Superior temporal gyrus (tissue), 1 donor: ENCODE results near the gene ABCC1.
"Not testable (repeated sequence)": the region's sequence is repeated elsewhere in the genome, so short reads cannot be mapped to it uniquely, and the experiment has no call there.

Experiments
- DNase-seq: peaks from one replicate; pipeline ENCODE4 v3.0.0-alpha.2; 2016; ENCODE audit errors: extremely low spot score

The ABCC1 gene

GRCh38 chr16:16140537-16140936 is 191.1 kb downstream of the ABCC1 start:
- no peak for DNase-seq

GRCh38 chr16:16141141-16141540 is 191.7 kb downstream of the ABCC1 start:
- no peak for DNase-seq

GRCh38 chr16:16141784-16142396 is 192.5 kb downstream of the ABCC1 start:
- DNase-seq, result no peak

GRCh38 chr16:16143038-16143763 is 193.8 kb downstream of the ABCC1 start:
- DNase-seq, result no peak

- no peak for DNase-seq
These were observed 194.5 kb downstream of the ABCC1 start for GRCh38 chr16:16143931-16144330.

GRCh38 chr16:16144416-16144815 is 195.0 kb downstream of the ABCC1 start:
- DNase-seq, result no peak

GRCh38 chr16:16145286-16145685 is 195.9 kb downstream of the ABCC1 start:
- DNase-seq, result no peak

GRCh38 chr16:16146380-16147315 is 197.2 kb downstream of the ABCC1 start:
- no peak for DNase-seq

GRCh38 chr16:16147316-16147999 is 198.0 kb downstream of the ABCC1 start:
- DNase-seq, result no peak

GRCh38 chr16:16148000-16148599 is 198.7 kb downstream of the ABCC1 start:
- DNase-seq, result not testable (repeated sequence)

GRCh38 chr16:16148755-16149154 is 199.3 kb downstream of the ABCC1 start:
- DNase-seq, result no peak

GRCh38 chr16:16149710-16150116 is 200.3 kb downstream of the ABCC1 start:
- no peak for DNase-seq

GRCh38 chr16:16150117-16150877 is 200.9 kb downstream of the ABCC1 start:
- peak; percentile 91 for DNase-seq

- no peak for DNase-seq
These were observed 201.4 kb downstream of the ABCC1 start for GRCh38 chr16:16150878-16151152.

GRCh38 chr16:16151315-16151714 is 201.9 kb downstream of the ABCC1 start:
- no peak for DNase-seq

- DNase-seq, result not testable (repeated sequence)
These were observed 203.6 kb downstream of the ABCC1 start for GRCh38 chr16:16153000-16153399.

GRCh38 chr16:16154281-16154951 is 205.0 kb downstream of the ABCC1 start:
- DNase-seq, result no peak

GRCh38 chr16:16155234-16155633 is 205.8 kb downstream of the ABCC1 start:
- DNase-seq, result no peak

- DNase-seq, result no peak
These were observed 207.8 kb downstream of the ABCC1 start for GRCh38 chr16:16157166-16157565.

- DNase-seq, result no peak
These were observed 208.8 kb downstream of the ABCC1 start for GRCh38 chr16:16158082-16158658.
